NB4 (cell line): ENCODE results near the gene PROK2.
A peak's percentile ranks its signal among the peaks of the same experiment; 100 is the strongest.

Experiments used
- DNase-seq: peaks from one replicate; pipeline ENCODE4 v3.0.0; 2010; ENCODE audit warnings: low read depth
- H3K4me3 ChIP-seq: one replicate; pipeline ENCODE4 v1.5.1; 2011; ENCODE audit warnings: mild to moderate bottlenecking, low read depth, low read length, moderate library complexity
- MYC ChIP-seq: IDR thresholded peaks from 2 replicates; pipeline ENCODE4 v1.6.1; 2011; ENCODE audit warnings: low read depth, low read length
- POLR2A ChIP-seq: IDR thresholded peaks from 2 replicates; pipeline ENCODE4 v1.6.1; 2011; ENCODE audit warnings: mild to moderate bottlenecking; ENCODE audit not compliant: insufficient read length; ENCODE audit errors: extremely low read depth
- TF ChIP-seq, protein P1 (sequence below): IDR thresholded peaks from 2 replicates; pipeline ENCODE4 v1.6.1; 2011; ENCODE audit warnings: low read depth, low read length
- TF ChIP-seq, protein P2 (sequence below): IDR thresholded peaks from one replicate; pipeline ENCODE4 v1.5.1; 2012; ENCODE audit warnings: low read depth, low read length

PROK2 gene

DNA sequence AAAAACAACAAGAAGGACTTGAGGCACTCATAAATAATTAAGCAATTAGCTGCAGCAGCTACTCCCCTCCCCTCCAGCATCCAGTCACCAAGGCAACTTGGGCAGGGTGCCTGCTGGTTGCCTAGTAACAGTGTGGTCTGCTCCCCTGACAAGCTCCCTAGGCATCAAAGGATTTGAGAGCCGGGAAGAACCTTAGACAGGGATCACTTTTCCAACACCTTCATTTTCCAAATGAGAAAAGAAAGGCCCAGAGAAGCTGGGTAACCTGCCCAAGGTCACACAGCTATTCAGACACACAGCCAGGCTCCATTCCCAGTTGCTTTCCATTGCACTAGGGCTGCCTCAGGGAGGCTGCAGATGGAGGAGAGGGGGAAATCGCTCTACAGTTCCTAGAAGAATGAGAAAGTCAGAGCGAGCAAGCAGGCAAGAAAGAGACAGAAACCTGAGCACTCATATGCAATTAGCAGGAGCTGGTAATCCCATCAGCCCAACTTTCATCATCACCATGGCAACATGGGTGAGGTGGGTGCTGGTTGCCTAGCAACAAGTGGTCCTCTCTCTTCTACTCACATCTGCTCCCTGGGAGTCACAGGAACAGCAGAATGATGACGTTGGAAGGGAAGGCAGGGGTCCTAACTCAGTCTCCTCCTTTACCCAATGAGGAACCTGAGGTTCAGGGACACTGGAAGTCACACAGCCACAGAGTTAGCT, 56.2 kb downstream of the PROK2 start:
- H3K4me3 ChIP-seq: no peak overlapping the region
- DNase-seq: peak; percentile 37
- TF ChIP-seq MYC: no peak

DNA sequence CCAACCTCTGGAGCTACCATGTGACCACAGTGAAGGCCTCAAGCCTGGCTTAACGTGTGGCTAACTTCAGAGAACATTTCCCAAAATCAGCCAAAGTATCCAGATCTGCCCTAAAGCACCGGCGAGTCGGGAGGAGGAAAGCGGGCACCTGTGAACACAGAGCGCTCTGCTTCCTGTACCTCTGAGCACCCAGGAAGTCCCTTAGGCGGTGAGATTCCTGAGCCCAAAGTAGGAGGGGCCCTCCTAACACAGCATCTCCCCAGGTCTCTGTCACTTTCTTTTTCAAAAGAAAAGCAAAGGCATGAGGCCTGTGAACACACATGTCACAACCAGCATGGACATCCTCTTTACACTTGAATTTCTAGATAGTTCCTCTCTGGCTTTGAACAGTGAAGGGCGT, 58.8 kb downstream of the PROK2 start:
- TF ChIP-seq MYC: no peak
- TF ChIP-seq POLR2A: no peak
- TF ChIP-seq, protein P1, sequence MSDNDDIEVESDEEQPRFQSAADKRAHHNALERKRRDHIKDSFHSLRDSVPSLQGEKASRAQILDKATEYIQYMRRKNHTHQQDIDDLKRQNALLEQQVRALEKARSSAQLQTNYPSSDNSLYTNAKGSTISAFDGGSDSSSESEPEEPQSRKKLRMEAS: 0 out of 2 replicates have a peak, but pooled peaks have one; percentile 8
- no peak for DNase-seq
- H3K4me3 ChIP-seq: no peak overlapping the region

DNA sequence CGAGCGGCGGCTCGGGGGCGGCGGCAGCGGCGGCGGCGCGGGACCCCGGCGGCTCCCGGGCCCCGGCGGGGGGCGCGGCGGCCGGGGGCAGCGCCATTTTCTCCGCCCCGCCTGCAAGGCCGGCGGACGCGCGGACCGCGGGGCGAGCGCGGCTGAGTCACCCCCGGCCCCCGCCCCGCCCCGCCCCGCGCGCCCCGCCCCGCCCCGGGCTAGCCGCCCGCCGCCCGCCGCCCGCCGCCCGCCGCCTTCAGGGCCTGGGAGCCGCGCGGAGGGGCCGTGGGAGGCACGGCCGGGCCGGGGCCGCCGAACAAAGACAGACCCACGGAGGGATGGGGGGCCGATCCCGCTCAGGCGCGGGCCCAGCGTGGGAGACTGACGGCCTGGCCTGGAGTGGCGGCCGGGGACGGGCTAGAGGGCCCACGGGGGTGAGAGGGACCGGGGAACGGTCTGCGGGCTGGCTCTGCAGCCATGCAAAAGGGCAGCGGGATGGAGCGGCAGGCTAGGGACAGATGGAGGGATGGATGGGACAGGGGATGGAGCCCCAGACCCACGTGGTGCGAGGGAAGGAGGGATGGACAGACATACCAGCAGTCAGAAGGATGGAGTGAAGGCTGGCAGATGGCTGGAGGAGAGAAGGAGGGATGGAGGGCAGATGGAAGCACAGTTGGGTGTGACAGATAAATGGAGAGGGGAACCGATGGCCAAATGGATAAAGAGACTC, 59.5 kb downstream of the PROK2 start, which contains the start of gene EIF4E3:
Gene EIF4E3 (minus strand): TSS at position 132 of the 721 bp plus-strand sequence. CDS start 35 bp downstream, at position 97.
- peak within 1 kb of the TSS; percentile 52 for H3K4me3 ChIP-seq
- TF ChIP-seq MYC (no peak), POLR2A (no peak)
- TF ChIP-seq, protein P1: no peak
- TF ChIP-seq, protein P2, sequence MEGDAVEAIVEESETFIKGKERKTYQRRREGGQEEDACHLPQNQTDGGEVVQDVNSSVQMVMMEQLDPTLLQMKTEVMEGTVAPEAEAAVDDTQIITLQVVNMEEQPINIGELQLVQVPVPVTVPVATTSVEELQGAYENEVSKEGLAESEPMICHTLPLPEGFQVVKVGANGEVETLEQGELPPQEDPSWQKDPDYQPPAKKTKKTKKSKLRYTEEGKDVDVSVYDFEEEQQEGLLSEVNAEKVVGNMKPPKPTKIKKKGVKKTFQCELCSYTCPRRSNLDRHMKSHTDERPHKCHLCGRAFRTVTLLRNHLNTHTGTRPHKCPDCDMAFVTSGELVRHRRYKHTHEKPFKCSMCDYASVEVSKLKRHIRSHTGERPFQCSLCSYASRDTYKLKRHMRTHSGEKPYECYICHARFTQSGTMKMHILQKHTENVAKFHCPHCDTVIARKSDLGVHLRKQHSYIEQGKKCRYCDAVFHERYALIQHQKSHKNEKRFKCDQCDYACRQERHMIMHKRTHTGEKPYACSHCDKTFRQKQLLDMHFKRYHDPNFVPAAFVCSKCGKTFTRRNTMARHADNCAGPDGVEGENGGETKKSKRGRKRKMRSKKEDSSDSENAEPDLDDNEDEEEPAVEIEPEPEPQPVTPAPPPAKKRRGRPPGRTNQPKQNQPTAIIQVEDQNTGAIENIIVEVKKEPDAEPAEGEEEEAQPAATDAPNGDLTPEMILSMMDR: no peak
- DNase-seq: peak; percentile 52

DNA sequence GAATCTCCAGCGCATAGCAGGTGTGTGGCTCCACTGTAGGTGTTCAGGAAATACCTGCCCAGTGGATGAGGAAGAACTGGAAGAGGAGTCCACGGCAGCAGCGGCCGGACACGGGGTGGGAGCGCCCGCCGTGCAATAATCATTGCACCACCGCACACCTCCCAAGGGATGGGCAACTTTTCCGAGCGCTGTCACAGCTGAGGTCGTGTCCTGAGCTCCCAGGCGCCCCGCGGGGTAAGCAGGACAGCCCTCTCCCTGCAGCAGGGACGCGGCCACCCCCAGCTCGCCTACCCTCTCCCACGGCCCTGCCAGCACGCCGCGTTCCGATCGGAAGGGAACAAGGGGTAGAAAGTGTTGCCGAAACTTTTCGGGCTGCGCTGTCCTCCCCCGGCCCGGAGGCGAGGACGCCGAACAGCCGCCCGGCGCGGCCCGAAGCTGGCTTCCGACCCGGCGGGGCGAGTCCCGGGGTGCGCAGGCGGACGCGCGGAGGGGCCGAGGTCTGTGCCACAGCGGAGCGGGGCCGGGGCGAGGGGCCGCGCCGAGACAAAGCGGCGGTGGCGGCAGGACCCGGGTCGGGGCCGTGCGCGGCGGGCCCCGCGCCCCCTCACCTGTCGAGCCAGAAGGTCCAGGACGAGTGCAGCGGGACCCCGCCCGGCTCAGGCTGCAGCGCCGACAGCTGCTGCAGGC, 60.2 kb downstream of the PROK2 start:
- TF ChIP-seq, protein P2: no peak
- no peak for TF ChIP-seq MYC
- peak; percentile 61 for DNase-seq
- H3K4me3 ChIP-seq: peak overlapping the region; percentile 52

DNA sequence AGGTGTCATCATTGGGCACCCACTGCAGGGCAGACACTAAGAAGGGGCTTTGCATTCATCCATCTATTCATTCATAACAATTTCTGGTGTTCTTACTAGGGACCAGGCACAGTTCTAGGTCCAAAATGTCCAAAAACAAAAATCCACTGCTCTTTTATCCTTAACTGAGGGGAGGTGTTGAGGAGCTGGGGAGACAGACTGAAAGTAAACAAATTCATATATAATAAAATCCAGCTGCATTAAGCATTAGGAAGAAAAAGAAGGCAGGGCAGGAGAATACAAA, 60.8 kb downstream of the PROK2 start:
- peak overlapping the region; percentile 52 for H3K4me3 ChIP-seq

DNA sequence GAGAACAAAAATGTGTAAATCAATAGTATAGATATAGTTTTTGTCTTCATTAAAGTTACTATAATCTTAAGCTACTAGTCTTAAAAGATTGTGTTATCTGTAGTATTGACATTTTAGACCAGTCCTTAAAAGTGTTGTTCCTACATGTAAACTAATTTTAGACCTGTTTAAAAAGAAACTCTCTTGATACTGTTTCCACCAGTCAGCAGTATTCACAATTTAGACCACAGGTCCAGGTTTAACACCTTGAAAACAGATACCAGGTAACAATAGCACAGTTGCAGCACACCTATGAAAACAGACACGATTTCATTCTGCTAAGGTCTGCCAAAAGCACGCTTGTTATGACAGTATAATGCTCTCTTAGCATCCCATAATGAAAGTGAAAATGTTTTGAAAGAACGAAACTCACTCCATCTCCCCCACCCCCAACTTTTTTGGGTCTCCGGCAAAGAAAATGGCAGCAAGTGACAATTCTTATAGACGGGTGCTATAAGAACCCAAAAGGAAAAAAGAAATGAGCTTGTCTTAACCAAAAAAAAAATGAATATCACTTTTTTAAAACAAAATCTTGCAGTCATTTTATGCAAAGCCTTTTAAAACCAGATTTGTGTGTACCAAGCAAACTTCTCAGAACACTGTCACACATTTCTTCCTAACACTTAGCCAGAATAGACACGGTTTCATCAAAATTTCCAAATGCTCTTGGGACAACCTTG, 61.3 kb downstream of the PROK2 start:
- DNase-seq: no peak
- no peak overlapping the region for H3K4me3 ChIP-seq
- TF ChIP-seq MYC (no peak), POLR2A (no peak)
- TF ChIP-seq, protein P2: no peak
- TF ChIP-seq, protein P1: no peak

More for the DNA sequence above, 60.8 kb downstream of the PROK2 start:
- no peak for DNase-seq
- TF ChIP-seq, protein P2: no peak
- TF ChIP-seq POLR2A (no peak), MYC (no peak)
- TF ChIP-seq, protein P1: no peak
